OCI-LY1 (cell line): ENCODE measurements around the gene SCAPER.

Experiments
- H2AFZ ChIP-seq: fragments of 200-600 bp; sonication (generic), shearing (Covaris generic); 2 replicates; pipeline ENCODE4 v1.6.0; 2014; ENCODE audit warnings: antibody characterized with exemption, mild to moderate bottlenecking, low read length
- H3F3A ChIP-seq: fragments of 200-600 bp; sonication (generic), shearing (Covaris generic); 2 replicates; pipeline ENCODE4 v1.6.0; 2014; ENCODE audit warnings: mild to moderate bottlenecking, antibody characterized with exemption, low read length, moderate library complexity; ENCODE audit not compliant: insufficient read depth
- H3K27ac ChIP-seq: fragments of 200-600 bp; sonication (generic); 2 replicates; pipeline ENCODE4 v1.5.1; 2014; ENCODE audit warnings: low read length, mixed run types, mild to moderate bottlenecking, low read depth; ENCODE audit not compliant: poor library complexity, severe bottlenecking
- H3K27me3 ChIP-seq: fragments of 200-600 bp; sonication (generic); 2 replicates; pipeline ENCODE4 v1.6.0; 2014; ENCODE audit warnings: antibody characterized with exemption, mild to moderate bottlenecking, low read length, moderate library complexity; ENCODE audit not compliant: insufficient read depth
- H3K36me3 ChIP-seq: fragments of 200-600 bp; sonication (generic); 2 replicates; pipeline ENCODE4 v1.6.1; 2014; ENCODE audit warnings: mild to moderate bottlenecking, antibody characterized with exemption, low read length, moderate library complexity, mixed read lengths; ENCODE audit not compliant: insufficient read depth
- H3K4me1 ChIP-seq: fragments of 200-600 bp; sonication (generic); 2 replicates; pipeline ENCODE4 v1.5.1; 2014; ENCODE audit warnings: mild to moderate bottlenecking, low read length, moderate library complexity; ENCODE audit not compliant: insufficient read depth, severe bottlenecking
- H3K4me2 ChIP-seq: fragments of 200-600 bp; sonication (generic), shearing (Covaris generic); 2 replicates; pipeline ENCODE4 v1.6.1; 2014; ENCODE audit warnings: low read length
- H3K4me3 ChIP-seq: fragments of 200-600 bp; sonication (generic); 2 replicates; pipeline ENCODE4 v1.5.1; 2014; ENCODE audit warnings: low read length, low read depth, mild to moderate bottlenecking, mixed read lengths; ENCODE audit not compliant: poor library complexity, severe bottlenecking
- H3K79me2 ChIP-seq: fragments of 200-600 bp; shearing (Covaris generic); 2 replicates; pipeline ENCODE4 v1.6.1; 2016; ENCODE audit warnings: mixed run types, low read length, mixed read lengths; ENCODE audit not compliant: insufficient read depth
- H3K9ac ChIP-seq: fragments of 200-600 bp; sonication (generic), shearing (Covaris generic); 2 replicates; pipeline ENCODE4 v1.6.1; 2014; ENCODE audit warnings: mild to moderate bottlenecking, low read length, mixed read lengths
- H3K9me2 ChIP-seq: fragments of 200-600 bp; sonication (generic), shearing (Covaris generic); 2 replicates; pipeline ENCODE4 v1.6.1; 2014; ENCODE audit warnings: low read depth, mild to moderate bottlenecking, low read length, mixed read lengths
- H3K9me3 ChIP-seq: fragments of 200-600 bp; shearing (Covaris generic); 2 replicates; pipeline ENCODE4 v1.6.1; 2014; ENCODE audit warnings: low read length, mixed read lengths
- H4K20me1 ChIP-seq: fragments of 200-600 bp; sonication (generic), shearing (Covaris generic); 2 replicates; pipeline ENCODE4 v1.6.0; 2016; ENCODE audit warnings: mild to moderate bottlenecking, low read length; ENCODE audit not compliant: insufficient read depth
- CTCF ChIP-seq: fragments of 200-600 bp; sonication (generic), shearing (Covaris generic); IDR thresholded peaks from 2 replicates; pipeline ENCODE4 v1.5.1; 2017; ENCODE audit warnings: mild to moderate bottlenecking, antibody characterized with exemption, low read length, moderate library complexity, mixed read lengths
- EZH2 ChIP-seq: fragments of 200-600 bp; sonication (generic), shearing (Covaris generic); IDR thresholded peaks from 2 replicates; pipeline ENCODE4 v1.8.0; 2017; ENCODE audit warnings: borderline replicate concordance, mixed run types, mild to moderate bottlenecking, antibody characterized with exemption, low read length, moderate library complexity, mixed read lengths

Gene SCAPER

GRCh38 chr15:76377217-76377616 lies 527.9 kb downstream of the SCAPER start:
- H3K9ac ChIP-seq, result no peak overlapping the region
- no peaks in the 10 kb centered on the region for H3K79me2 ChIP-seq
- no peak overlapping the region for H3K27ac ChIP-seq
- TF ChIP-seq EZH2, result no peak
- TF ChIP-seq CTCF, result no peak
- H3K36me3 ChIP-seq, result no peaks in the 10 kb centered on the region
- no peak overlapping the region for H2AFZ ChIP-seq
- H4K20me1 ChIP-seq, result no peaks in the 10 kb centered on the region
- H3K4me1 ChIP-seq, result no peaks in the 10 kb centered on the region
- no peak overlapping the region for H3K4me3 ChIP-seq
- no peaks in the 10 kb centered on the region for H3K9me3 ChIP-seq
- H3K4me2 ChIP-seq, result no peak overlapping the region
- no peaks in the 10 kb centered on the region for H3F3A ChIP-seq
- H3K9me2 ChIP-seq, result no peaks in the 10 kb centered on the region
- H3K27me3 ChIP-seq, result no peaks in the 10 kb centered on the region

- H3K4me3 ChIP-seq, result no peak overlapping the region
- no peaks in the 10 kb centered on the region for H3F3A ChIP-seq
- no peak overlapping the region for H3K4me2 ChIP-seq
- no peaks in the 10 kb centered on the region for H3K9me3 ChIP-seq
- H2AFZ ChIP-seq, result no peak overlapping the region
- no peak for TF ChIP-seq CTCF
- no peak for TF ChIP-seq EZH2
- H4K20me1 ChIP-seq, result no peaks in the 10 kb centered on the region
- H3K4me1 ChIP-seq, result no peaks in the 10 kb centered on the region
- H3K79me2 ChIP-seq, result no peaks in the 10 kb centered on the region
- H3K27ac ChIP-seq, result no peak overlapping the region
- no peaks in the 10 kb centered on the region for H3K9me2 ChIP-seq
- H3K27me3 ChIP-seq, result no peaks in the 10 kb centered on the region
- no peak overlapping the region for H3K9ac ChIP-seq
- no peaks in the 10 kb centered on the region for H3K36me3 ChIP-seq
Measured at GRCh38 chr15:76376816-76377215, 528.3 kb downstream of the SCAPER start.

- H2AFZ ChIP-seq, result no peak overlapping the region
- TF ChIP-seq EZH2 (no peak), CTCF (no peak)
- no peaks in the 10 kb centered on the region for H3K9me2 ChIP-seq
- no peak overlapping the region for H3K9ac ChIP-seq
- H3K79me2 ChIP-seq, result no peaks in the 10 kb centered on the region
- H3K9me3 ChIP-seq, result no peaks in the 10 kb centered on the region
- H3K27me3 ChIP-seq, result no peaks in the 10 kb centered on the region
- H3K36me3 ChIP-seq, result no peaks in the 10 kb centered on the region
- H3K27ac ChIP-seq, result no peak overlapping the region
- H3K4me2 ChIP-seq, result no peak overlapping the region
- H3K4me3 ChIP-seq, result no peak overlapping the region
- H3F3A ChIP-seq, result no peaks in the 10 kb centered on the region
- no peaks in the 10 kb centered on the region for H4K20me1 ChIP-seq
- no peaks in the 10 kb centered on the region for H3K4me1 ChIP-seq
Measured at GRCh38 chr15:76376029-76376428, 529.1 kb downstream of the SCAPER start.
